ENCODE data around the gene FAM219B. TPM values are rescaled to one million over a fixed set of nuclear protein-coding genes. Genes with fewer than 3 reads are reported as not detected.

The FAM219B gene
- total and polyA plus RNA-seq, 10 of the 15 experiments (the other 5 are each of a cell fraction or from before 2014, with no cell fraction given) = 7.6 to 53.2 (median 29.4) TPM

DNA sequence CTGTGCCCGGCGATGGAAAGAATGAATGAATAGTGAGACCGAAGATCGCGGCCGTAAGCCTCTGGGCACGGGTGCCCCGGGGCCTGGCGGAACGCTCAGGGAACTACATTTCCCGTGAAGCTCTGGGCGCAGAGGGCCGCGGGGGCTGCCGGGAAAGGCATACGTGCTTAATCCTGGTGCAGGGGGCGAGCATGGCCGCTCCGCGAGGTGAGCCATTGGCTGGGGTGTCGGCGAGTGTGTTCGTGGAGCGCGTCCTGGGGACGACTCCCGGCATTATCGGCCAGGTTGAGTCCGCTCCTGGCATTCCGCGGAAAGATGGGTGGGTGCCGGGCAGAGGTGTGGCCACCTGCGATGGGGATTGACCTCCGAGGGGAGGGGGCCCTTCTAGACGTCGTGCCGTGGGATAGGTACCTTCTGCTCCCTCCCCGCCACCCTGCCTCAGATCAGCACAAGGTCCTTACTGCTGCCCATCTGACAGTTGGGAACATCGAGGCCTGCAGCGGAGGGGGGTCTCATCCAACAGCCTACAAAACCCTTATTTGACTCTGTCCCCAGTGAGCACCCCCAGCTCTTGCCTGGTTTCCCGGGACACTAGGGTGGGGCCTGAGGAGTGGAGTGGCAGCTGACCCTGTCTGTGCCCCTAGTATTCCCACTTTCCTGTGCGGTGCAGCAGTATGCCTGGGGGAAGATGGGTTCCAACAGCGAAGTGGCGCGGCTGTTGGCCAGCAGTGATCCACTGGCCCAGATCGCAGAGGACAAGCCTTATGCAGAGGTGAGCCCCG is 16.6 kb downstream of the FAM219B start, which contains the start of gene MPI:
Gene MPI, plus strand, starts transcription at position 160 of the 782 bp plus-strand sequence. Its CDS starts 32 bp downstream, at position 192.
- RAD21 ChIA-PET (ENCODE audit: unreplicated experiment) = interaction anchor here (1.0 to 1.8 kb wide), 3 partner anchors 10 to 119 kb away, joined by 3 to 5 read pairs (median 4); no protein-coding TSS in a partner anchor
- Histone ChIP-seq H3K4me2 (ENCODE audit: control insufficient read depth, insufficient read depth) (peak within 1 kb of the TSS; percentile 85), H3K4me1 (ENCODE audit: control insufficient read depth, insufficient read depth, low read length) (peaks cover 25% of the 10 kb centered on the region), H3K4me3 (peak within 1 kb of the TSS; percentile 83), H3K36me3 (ENCODE audit: control insufficient read depth in 2 of 2, insufficient read depth in 2 of 2, low read length in 1 of 2) (peaks cover 0 to 6% of the 10 kb centered on the region in 2 experiments; a peak in 2 of 4 replicates), H3K9me3 (replicated peaks; ENCODE audit: control insufficient read depth, insufficient read depth, low read length) (no peaks in the 10 kb centered on the region), H2AFZ (ENCODE audit: control insufficient read depth, low read depth, low read length) (peak within 1 kb of the TSS; percentile 96), H4K20me1 (ENCODE audit: control insufficient read depth, insufficient read depth) (no peaks in the 10 kb centered on the region), H3K9ac (ENCODE audit: control insufficient read depth, insufficient read depth, low read length) (peak within 1 kb of the TSS; percentile 84), H3K27me3 (replicated peaks in 1 of 2; ENCODE audit: control insufficient read depth in 2 of 2, insufficient read depth in 2 of 2, low read length in 1 of 2) (no peaks in the 10 kb centered on the region), H3K79me2 (ENCODE audit: control insufficient read depth, insufficient read depth, low read length) (peaks cover 12% of the 10 kb centered on the region), H3K27ac (ENCODE audit: control insufficient read depth, insufficient read depth) (peak within 1 kb of the TSS; percentile 66)
- no peak for DNase-seq (ENCODE audit: low read depth, low spot score)
- under 1% methylated on average over 47 of the region's 47 CpGs for WGBS (ENCODE audit: insufficient coverage, insufficient replicate concordance, low lambda C conversion rate, missing lambda C conversion rate)
- peak; percentile 61 for FAIRE-seq
- SMC1A ChIA-PET (ENCODE audit: uncharacterized antibody, unreplicated experiment) = interaction anchor here (0.9 to 1.9 kb wide), 7 partner anchors 9 to 118 kb away, joined by 3 to 7 read pairs (median 5); partner anchors contain the start of gene FAM219B
- peak; percentile 99 for ATAC-seq
- in situ Hi-C loops (cut with MboI) (no loop called here), intact Hi-C loops (cut with micrococcal nuclease; ENCODE audit: unreplicated experiment) (no loop called here)
- BruUV-seq (replicated peaks) = TSS peak; percentile 91
- POLR2A ChIA-PET = interaction anchor here (0.6 to 1.9 kb wide), 4 partner anchors 9 to 1201 kb away, joined by 3 to 10 read pairs (median 6); no protein-coding TSS in a partner anchor
- CTCF ChIA-PET = interaction anchor here (1.6 to 4.5 kb wide), 2 partner anchors 11 to 14 kb away, joined by 8 to 37 read pairs; no protein-coding TSS in a partner anchor
- TF ChIP-seq KDM1A (IDR thresholded peaks at IDR 0.05; ENCODE audit: borderline replicate concordance) (no peak), SP1 (IDR thresholded peaks at IDR 0.05; ENCODE audit: low read depth, low read length) (no peak), SREBF2 (IDR thresholded peaks at IDR 0.05; ENCODE audit: low read length) (0 out of 2 replicates have a peak, but pooled peaks have one; percentile 26), SREBF1 (IDR thresholded peaks at IDR 0.05; ENCODE audit: low read length) (peak; percentile 59), NFIC (IDR thresholded peaks at IDR 0.05; ENCODE audit: low read depth, low read length) (no peak), CHD2 (IDR thresholded peaks at IDR 0.05; ENCODE audit: borderline replicate concordance, low read depth, low read length) (peak; percentile 66; the same call in 1 of the 2 replicates), CHD1 (IDR thresholded peaks at IDR 0.05; ENCODE audit: low read depth, low read length) (no peak), ZNF622 (IDR thresholded peaks at IDR 0.05) (no peak), EP300 (IDR thresholded peaks at IDR 0.05; ENCODE audit: borderline replicate concordance in 1 of 2, control insufficient read depth in 1 of 2, low read depth in 2 of 2, low read length in 2 of 2) (no peak), ZSCAN29 (IDR thresholded peaks at IDR 0.05) (no peak), WRNIP1 (IDR thresholded peaks at IDR 0.05; ENCODE audit: borderline replicate concordance, low read depth, low read length) (no peak), STAT3 (IDR thresholded peaks at IDR 0.05; ENCODE audit: low read depth, low read length) (no peak), RUNX3 (IDR thresholded peaks at IDR 0.05; ENCODE audit: low read length) (no peak), GATAD2B (conservative IDR thresholded peaks at IDR 0.05; ENCODE audit: low read depth) (peak; percentile 67; the same call in 1 of the 2 replicates), EED (IDR thresholded peaks at IDR 0.05; ENCODE audit: low read depth) (no peak), RAD21 (IDR thresholded peaks at IDR 0.05; ENCODE audit: insufficient read depth, low read depth, low read length) (no peak), SRF (IDR thresholded peaks at IDR 0.05; ENCODE audit: low read depth in 2 of 2, low read length in 2 of 2) (0 out of 4 replicates have a peak, but pooled peaks of 1 of the 2 experiments have one; percentile 34), PAX8 (IDR thresholded peaks at IDR 0.05) (no peak), CEBPB (IDR thresholded peaks at IDR 0.05; ENCODE audit: borderline replicate concordance in 1 of 2, low read depth in 2 of 2, low read length in 2 of 2) (no peak), SUZ12 (IDR thresholded peaks at IDR 0.05; ENCODE audit: unreplicated experiment) (no peak), ZBED1 (IDR thresholded peaks at IDR 0.05; ENCODE audit: borderline replicate concordance) (no peak)
- TF ChIP-seq, protein P1, sequence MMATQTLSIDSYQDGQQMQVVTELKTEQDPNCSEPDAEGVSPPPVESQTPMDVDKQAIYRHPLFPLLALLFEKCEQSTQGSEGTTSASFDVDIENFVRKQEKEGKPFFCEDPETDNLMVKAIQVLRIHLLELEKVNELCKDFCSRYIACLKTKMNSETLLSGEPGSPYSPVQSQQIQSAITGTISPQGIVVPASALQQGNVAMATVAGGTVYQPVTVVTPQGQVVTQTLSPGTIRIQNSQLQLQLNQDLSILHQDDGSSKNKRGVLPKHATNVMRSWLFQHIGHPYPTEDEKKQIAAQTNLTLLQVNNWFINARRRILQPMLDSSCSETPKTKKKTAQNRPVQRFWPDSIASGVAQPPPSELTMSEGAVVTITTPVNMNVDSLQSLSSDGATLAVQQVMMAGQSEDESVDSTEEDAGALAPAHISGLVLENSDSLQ (IDR thresholded peaks at IDR 0.05) = no peak
- TF ChIP-seq, protein P2, sequence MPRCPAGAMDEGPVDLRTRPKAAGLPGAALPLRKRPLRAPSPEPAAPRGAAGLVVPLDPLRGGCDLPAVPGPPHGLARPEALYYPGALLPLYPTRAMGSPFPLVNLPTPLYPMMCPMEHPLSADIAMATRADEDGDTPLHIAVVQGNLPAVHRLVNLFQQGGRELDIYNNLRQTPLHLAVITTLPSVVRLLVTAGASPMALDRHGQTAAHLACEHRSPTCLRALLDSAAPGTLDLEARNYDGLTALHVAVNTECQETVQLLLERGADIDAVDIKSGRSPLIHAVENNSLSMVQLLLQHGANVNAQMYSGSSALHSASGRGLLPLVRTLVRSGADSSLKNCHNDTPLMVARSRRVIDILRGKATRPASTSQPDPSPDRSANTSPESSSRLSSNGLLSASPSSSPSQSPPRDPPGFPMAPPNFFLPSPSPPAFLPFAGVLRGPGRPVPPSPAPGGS (IDR thresholded peaks at IDR 0.05; ENCODE audit: borderline replicate concordance, insufficient read depth, low read depth, low read length, poor library complexity, severe bottlenecking) = no peak

Measured in GM12878 (cell line).